HEK293 (cell line): ENCODE data around the gene FERD3L.

Experiments used
- CTCF ChIA-PET: fragments of 350-600 bp; formaldehyde crosslinking; extraction: SDS; loops from one replicate; lab custom pipeline; 2021; ENCODE audit warnings: antibody characterized with exemption; lab: Yijun Ruan, JAX
- POLR2A ChIA-PET: fragments of 300-600 bp; formaldehyde crosslinking; extraction: SDS; loops from one replicate; lab custom pipeline; 2020; ENCODE audit warnings: antibody characterized with exemption, inconsistent platforms; lab: Yijun Ruan, JAX
- H3K27ac ChIP-seq: fragments of 200-500 bp; sonication (Bioruptor generic); 2 replicates; pipeline ENCODE4 v1.5.1; 2014; ENCODE audit warnings: low read depth, low read length, control low read depth, inconsistent platforms; ENCODE audit errors: extremely low read depth
- H3K36me3 ChIP-seq, 2 experiments: fragments of 200-500 bp in 1 of 2; sonication (Bioruptor generic) in 1 of 2; 1 replicate in 1 of 2; 2 replicates in 1 of 2; pipeline ENCODE4 v1.5.1; 2014 to 2017; ENCODE audit warnings: inconsistent platforms in 2 of 2, low read length in 2 of 2; ENCODE audit not compliant: control insufficient read depth in 2 of 2, insufficient read depth in 1 of 2
- H3K4me1 ChIP-seq: fragments of 200-500 bp; sonication (Bioruptor generic); 2 replicates; pipeline ENCODE4 v1.5.1; 2014; ENCODE audit warnings: mild to moderate bottlenecking, low read length, inconsistent platforms; ENCODE audit not compliant: control insufficient read depth, insufficient read depth
- H3K4me3 ChIP-seq: 2 replicates; pipeline ENCODE4 v1.5.1; 2011; ENCODE audit warnings: low read depth, mild to moderate bottlenecking, control low read depth, low read length, moderate library complexity
- H3K9me3 ChIP-seq: fragments of 200-500 bp; sonication (Bioruptor generic); 2 replicates; pipeline ENCODE4 v1.5.1; 2014; ENCODE audit warnings: low read depth, low read length, inconsistent platforms; ENCODE audit not compliant: control insufficient read depth, insufficient read depth
- BCL11B ChIP-seq: fragments of 450-650 bp; formaldehyde crosslinking; IDR thresholded peaks from 2 replicates; pipeline ENCODE4 v1.5.1; 2016; ENCODE audit warnings: low read depth, missing biosample characterization, missing genetic modification characterization
- ELK4 ChIP-seq: IDR thresholded peaks from 2 replicates; pipeline ENCODE4 v1.6.1; 2011; ENCODE audit warnings: mild to moderate bottlenecking, low read depth, low read length, borderline replicate concordance
- OVOL3 ChIP-seq: fragments of 450-650 bp; formaldehyde crosslinking; IDR thresholded peaks from 2 replicates; pipeline ENCODE4 v1.5.1; 2016; ENCODE audit warnings: missing biosample characterization, missing genetic modification characterization
- ZNF184 ChIP-seq: fragments of 450-650 bp; IDR thresholded peaks from 2 replicates; pipeline ENCODE4 v1.5.1; 2018; ENCODE audit warnings: missing biosample characterization, mild to moderate bottlenecking, missing genetic modification characterization
- ZNF2 ChIP-seq: fragments of 450-650 bp; formaldehyde crosslinking; IDR thresholded peaks from 2 replicates; pipeline ENCODE4 v1.5.1; 2016; ENCODE audit warnings: missing biosample characterization, missing genetic modification characterization
- ZNF211 ChIP-seq: fragments of 450-650 bp; formaldehyde crosslinking; IDR thresholded peaks from 2 replicates; pipeline ENCODE4 v1.5.1; 2016; ENCODE audit warnings: low read depth, missing biosample characterization, missing genetic modification characterization
- ZNF362 ChIP-seq: fragments of 450-650 bp; formaldehyde crosslinking; IDR thresholded peaks from 2 replicates; pipeline ENCODE4 v1.5.1; 2016; ENCODE audit warnings: missing biosample characterization, missing genetic modification characterization
- ZNF391 ChIP-seq: fragments of 450-650 bp; formaldehyde crosslinking; IDR thresholded peaks from 2 replicates; pipeline ENCODE4 v1.5.1; 2016; ENCODE audit warnings: low read depth, missing biosample characterization, missing genetic modification characterization, borderline replicate concordance
- ZNF449 ChIP-seq: fragments of 450-650 bp; formaldehyde crosslinking; IDR thresholded peaks from 2 replicates; pipeline ENCODE4 v1.5.1; 2017; ENCODE audit warnings: missing biosample characterization, mild to moderate bottlenecking, missing genetic modification characterization, moderate library complexity
- ZNF488 ChIP-seq: fragments of 450-650 bp; formaldehyde crosslinking; IDR thresholded peaks from 2 replicates; pipeline ENCODE4 v1.5.1; 2016; ENCODE audit warnings: missing biosample characterization, missing genetic modification characterization
- ZNF513 ChIP-seq: fragments of 450-650 bp; IDR thresholded peaks from 2 replicates; pipeline ENCODE4 v1.5.1; 2018; ENCODE audit warnings: missing biosample characterization, missing genetic modification characterization
- ZNF548 ChIP-seq: fragments of 450-650 bp; formaldehyde crosslinking; IDR thresholded peaks from 2 replicates; pipeline ENCODE4 v1.5.1; 2016; ENCODE audit warnings: missing biosample characterization, missing genetic modification characterization
- ZNF624 ChIP-seq: fragments of 450-650 bp; formaldehyde crosslinking; IDR thresholded peaks from 2 replicates; pipeline ENCODE4 v1.5.1; 2017; ENCODE audit warnings: missing biosample characterization, missing genetic modification characterization
- ZNF692 ChIP-seq: fragments of 450-650 bp; formaldehyde crosslinking; IDR thresholded peaks from 2 replicates; pipeline ENCODE4 v1.5.1; 2016; ENCODE audit warnings: missing biosample characterization, missing genetic modification characterization
- ZSCAN23 ChIP-seq: fragments of 450-650 bp; formaldehyde crosslinking; IDR thresholded peaks from 2 replicates; pipeline ENCODE4 v1.5.1; 2016; ENCODE audit warnings: missing biosample characterization, missing genetic modification characterization

FERD3L gene

GRCh38 chr7:19177269-19177668 lies 32.0 kb upstream of the FERD3L start:
- TF ChIP-seq ZNF692 (tag by site-specific recombination) = no peak
- TF ChIP-seq ZNF362 (tag by site-specific recombination) = no peak
- TF ChIP-seq ZNF449 (tag by site-specific recombination) = no peak
- TF ChIP-seq BCL11B (tag by site-specific recombination) = no peak
- TF ChIP-seq ZNF488 = no peak
- TF ChIP-seq ZNF391 (tag by site-specific recombination) = no peak
- no peak overlapping the region for H3K27ac ChIP-seq
- ChIA-PET POLR2A (no interaction called here), CTCF (no interaction called here)
- H3K4me1 ChIP-seq = no peaks in the 10 kb centered on the region; the same call in 1 of the 2 replicates
- H3K4me3 ChIP-seq = no peak overlapping the region
- no peaks in the 10 kb centered on the region for H3K36me3 ChIP-seq
- H3K9me3 ChIP-seq = no peaks in the 10 kb centered on the region; the same call in 1 of the 2 replicates

- CTCF ChIA-PET = no interaction called here
- no peak overlapping the region for H3K27ac ChIP-seq
- H3K9me3 ChIP-seq = no peaks in the 10 kb centered on the region
- no peak for TF ChIP-seq ZNF2 (tag by site-specific recombination)
- no peak for TF ChIP-seq ELK4
- TF ChIP-seq ZNF624 = no peak
- TF ChIP-seq ZSCAN23 (tag by site-specific recombination) = no peak
- TF ChIP-seq ZNF184 (tag by site-specific recombination) = no peak
- no peak for TF ChIP-seq OVOL3
- no peak for TF ChIP-seq ZNF548
- TF ChIP-seq ZNF211 (tag by site-specific recombination) = no peak
- TF ChIP-seq ZNF513 (tag by site-specific recombination) = no peak
- H3K4me1 ChIP-seq = no peaks in the 10 kb centered on the region; the same call in 1 of the 2 replicates
- POLR2A ChIA-PET = no interaction called here
- no peaks in the 10 kb centered on the region for H3K36me3 ChIP-seq
- H3K4me3 ChIP-seq = no peak overlapping the region
Observed at GRCh38 chr7:19175241-19175640, 30.0 kb upstream of the FERD3L start.
